GM21619 (cell line): ENCODE data around the gene COX6B1.
"Not testable (repeated sequence)": the region's sequence is repeated elsewhere in the genome, so short reads cannot be mapped to it uniquely, and the experiment has no call there.

Experiments used
- ATAC-seq: cut with Tn5 transposase; IDR thresholded peaks from one replicate; pipeline ENCODE4 v1.9.1; 2021; ENCODE audit not compliant: unreplicated experiment

Gene COX6B1

DNA sequence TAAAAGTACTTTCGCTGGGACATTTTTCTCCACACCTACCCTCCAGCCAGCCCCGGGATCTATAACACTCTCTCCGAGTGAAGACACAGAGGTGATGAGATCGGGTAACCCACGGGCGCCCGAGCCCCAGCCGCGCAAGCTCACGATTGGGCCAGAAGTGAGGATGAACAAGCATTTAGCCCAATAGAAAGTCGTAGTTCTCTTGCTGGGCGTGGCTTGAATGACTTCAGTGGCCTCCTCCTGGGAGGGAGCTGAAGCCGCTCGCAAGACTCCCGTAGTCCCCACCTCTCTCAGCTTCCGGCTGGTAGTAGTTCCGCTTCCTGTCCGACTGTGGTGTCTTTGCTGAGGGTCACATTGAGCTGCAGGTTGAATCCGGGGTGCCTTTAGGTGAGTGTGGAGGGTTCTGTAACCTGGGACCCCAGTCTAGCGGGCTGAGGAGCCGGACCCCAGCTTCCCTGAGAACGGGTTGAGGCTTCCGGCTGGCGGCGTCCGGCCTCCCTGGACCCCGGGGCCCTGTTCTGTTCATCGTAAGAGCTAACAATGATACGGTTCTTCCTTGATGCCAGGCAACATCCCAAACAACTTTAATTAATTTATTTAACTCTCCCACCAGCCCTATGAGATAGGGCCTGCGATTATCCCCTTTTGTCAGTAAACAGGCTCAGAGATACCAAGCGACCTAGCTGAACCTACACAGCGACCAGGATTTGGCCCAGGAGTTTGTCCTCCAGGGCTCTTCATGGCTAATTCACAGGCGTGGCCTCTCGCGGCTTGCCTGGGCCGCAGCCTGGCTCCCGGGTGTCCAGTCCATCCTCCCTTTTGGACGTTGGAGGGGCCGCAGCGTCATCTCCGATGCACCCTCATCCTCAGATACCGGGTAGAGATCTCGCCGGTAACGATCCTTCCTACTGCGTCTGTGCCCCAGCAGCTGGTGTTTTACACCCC lies at the start of gene COX6B1:
Gene COX6B1, plus strand, starts transcription at position 307 of the 945 bp plus-strand sequence. CDS start 2,921 bp downstream, outside the sequence.
- peak; percentile 53 for ATAC-seq

DNA sequence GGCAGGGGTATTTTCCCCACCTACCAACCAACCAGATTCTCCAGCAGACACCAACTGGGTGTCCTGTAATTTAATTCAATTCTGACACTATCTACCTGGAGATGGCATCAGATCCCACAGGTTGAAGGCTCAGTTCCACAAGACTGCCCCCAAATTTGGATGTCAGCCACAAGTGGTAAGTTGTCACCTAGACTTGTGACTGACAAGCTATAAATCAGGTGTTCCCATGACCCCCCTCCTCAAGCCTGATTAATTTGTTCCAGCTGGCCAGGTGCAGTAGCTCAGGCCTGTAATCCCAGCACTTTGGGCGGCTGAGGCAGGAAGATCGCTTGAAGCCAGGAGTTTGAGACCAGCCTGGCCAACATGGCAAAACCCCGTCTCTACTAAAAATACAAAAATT lies 46.2 kb upstream of the COX6B1 start:
- no peak for ATAC-seq

GRCh38 chr19:35604436-35604835 lies 43.7 kb upstream of the COX6B1 start:
- ATAC-seq, result not testable (repeated sequence)

DNA sequence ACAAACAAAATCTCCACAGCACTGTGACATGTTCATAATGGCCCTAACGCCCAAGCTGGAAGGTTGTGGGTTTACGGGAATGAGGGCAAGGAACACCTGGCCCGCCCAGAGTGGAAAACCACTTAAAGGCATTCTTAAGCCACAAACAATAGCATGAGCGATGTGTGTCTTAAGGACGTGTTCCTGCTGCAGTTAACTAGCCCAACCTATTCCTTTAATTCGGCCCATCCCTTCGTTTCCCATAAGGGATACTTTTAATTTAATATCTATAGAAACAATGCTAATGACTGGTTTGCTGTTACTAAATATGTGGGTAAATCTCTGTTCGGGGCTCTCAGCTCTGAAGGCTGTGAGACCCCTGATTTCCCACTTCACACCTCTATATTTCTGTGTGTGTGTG lies 41.0 kb upstream of the COX6B1 start:
- not testable (repeated sequence) for ATAC-seq

DNA sequence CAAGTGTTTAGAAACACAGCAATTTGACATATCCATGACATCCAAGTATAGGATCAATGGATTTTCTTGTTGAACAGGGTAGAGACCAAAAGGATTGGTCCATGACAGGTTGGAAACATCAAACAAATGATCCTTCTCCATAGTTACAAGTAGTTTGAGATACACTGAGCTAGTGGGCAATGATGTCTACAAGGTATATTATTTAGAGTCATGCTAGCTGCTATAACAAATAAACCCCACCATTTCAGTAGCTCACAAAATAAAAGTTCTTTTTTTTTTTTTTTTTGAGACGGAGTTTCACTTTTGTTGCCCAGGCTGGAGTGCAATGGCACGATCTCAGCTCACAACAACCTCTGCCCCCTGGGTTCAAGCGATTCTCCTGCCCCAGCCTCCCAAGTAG lies 40.5 kb upstream of the COX6B1 start:
- no peak for ATAC-seq

- no peak for ATAC-seq
Measured at GRCh38 chr19:35608251-35608650, 39.9 kb upstream of the COX6B1 start.

DNA sequence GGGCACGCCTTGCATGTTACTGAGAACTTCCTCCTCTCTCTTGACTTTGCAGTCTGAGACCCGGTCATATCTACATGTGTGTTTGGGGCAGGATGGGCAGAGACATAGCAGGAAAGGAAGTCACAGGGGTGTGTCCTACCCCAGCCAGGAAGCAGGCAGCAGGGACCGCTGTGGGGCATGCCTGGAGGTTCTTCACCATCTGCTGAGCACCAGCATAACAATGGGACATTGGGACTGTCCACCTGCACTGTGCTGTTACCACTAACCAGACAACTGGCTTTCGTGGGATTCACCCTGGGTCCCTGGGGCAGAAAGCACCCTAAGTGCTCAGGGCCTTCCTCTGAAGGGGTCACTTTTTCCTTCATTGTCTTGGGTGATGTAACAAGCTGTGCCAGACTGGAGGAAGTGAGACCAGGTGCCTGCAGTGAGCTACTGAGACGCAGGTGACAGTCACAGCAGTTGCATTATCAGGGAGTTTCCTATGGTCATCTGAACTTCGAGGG lies 38.2 kb upstream of the COX6B1 start:
- ATAC-seq, result peak; percentile 42

DNA sequence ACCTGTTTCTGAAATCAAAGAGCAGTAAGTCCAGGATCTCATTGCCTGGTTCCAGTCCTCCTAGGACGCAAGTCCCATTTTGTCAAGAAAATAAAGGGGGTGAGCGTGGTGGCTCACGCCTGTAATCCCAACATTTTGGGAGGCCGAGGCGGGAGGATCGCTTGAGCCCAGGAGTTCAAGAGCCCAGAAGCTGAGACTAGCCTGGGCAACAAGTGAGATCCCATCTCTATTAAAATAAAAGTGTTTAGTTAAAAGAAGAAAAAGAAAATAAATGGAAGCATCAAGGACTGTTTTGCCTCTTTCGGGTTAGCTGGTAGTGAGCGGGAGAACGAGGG lies 35.9 kb upstream of the COX6B1 start:
- ATAC-seq, result no peak

- ATAC-seq, result peak; percentile 60
Measured at GRCh38 chr19:35612559-35613321, 35.4 kb upstream of the COX6B1 start, which contains the start of gene HAUS5. TSS of gene HAUS5 (plus strand) at chr19:35612735. CDS start at chr19:35612795, 60 bp downstream.

DNA sequence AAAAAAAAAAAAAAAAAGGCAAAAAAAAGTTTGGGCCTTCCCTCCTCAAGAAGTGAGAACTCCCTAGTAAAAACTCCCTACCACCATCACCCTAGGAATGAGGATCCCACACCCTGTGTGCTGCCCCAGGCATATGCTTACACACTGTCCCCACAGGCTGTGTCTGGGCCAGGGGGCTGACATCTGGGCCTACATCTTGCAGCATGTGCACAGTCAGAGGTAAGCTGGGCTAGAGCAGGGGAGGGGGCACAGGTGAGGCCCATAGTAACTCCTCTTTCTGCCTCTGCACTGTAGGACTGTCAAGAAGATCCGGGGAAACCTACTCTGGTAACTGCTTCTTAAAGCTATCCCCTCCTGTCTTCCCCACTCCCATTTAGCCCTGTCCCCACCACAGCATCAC lies 34.5 kb upstream of the COX6B1 start:
- no peak for ATAC-seq

DNA sequence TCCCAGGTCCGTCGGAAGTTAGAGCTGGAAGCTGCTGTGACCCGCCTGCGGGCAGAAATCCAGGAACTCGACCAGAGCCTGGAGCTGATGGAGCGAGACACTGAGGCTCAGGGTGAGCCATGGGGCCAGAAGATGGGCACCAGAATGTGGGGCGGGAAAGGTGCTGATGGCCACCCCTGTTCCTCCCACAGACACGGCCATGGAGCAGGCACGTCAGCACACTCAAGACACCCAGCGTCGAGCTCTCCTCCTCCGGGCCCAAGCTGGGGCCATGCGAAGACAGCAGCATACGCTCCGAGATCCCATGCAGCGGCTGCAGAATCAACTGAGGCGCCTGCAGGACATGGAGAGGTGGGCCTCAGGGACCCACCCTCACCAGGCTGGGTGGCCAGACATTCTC lies 33.1 kb upstream of the COX6B1 start:
- no peak for ATAC-seq

DNA sequence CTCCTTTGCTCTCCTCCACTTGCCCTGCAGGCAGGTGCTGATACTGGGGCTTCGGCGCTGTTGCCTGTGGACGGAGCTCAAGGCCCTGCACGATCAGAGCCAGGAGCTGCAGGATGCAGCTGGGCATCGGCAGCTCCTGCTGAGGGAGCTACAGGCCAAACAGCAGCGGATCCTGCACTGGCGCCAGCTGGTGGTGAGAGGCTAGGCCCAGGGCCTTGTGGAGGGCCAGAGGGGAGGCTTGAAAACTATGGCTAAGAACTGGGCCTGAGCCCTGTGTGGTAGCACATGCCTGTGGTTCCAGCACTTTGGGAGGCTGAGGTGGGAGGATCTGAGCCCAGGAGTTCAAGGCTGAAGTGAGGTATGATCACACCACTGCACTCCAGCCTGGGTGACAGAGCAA lies 29.3 kb upstream of the COX6B1 start:
- ATAC-seq, result no peak

GRCh38 chr19:35619290-35619923 lies 28.7 kb upstream of the COX6B1 start:
- ATAC-seq, result no peak

GRCh38 chr19:35620001-35620400 lies 28.1 kb upstream of the COX6B1 start:
- no peak for ATAC-seq

- ATAC-seq, result no peak
Measured at GRCh38 chr19:35621708-35622107, 26.4 kb upstream of the COX6B1 start.

GRCh38 chr19:35622750-35623149 lies 25.4 kb upstream of the COX6B1 start:
- ATAC-seq, result no peak

DNA sequence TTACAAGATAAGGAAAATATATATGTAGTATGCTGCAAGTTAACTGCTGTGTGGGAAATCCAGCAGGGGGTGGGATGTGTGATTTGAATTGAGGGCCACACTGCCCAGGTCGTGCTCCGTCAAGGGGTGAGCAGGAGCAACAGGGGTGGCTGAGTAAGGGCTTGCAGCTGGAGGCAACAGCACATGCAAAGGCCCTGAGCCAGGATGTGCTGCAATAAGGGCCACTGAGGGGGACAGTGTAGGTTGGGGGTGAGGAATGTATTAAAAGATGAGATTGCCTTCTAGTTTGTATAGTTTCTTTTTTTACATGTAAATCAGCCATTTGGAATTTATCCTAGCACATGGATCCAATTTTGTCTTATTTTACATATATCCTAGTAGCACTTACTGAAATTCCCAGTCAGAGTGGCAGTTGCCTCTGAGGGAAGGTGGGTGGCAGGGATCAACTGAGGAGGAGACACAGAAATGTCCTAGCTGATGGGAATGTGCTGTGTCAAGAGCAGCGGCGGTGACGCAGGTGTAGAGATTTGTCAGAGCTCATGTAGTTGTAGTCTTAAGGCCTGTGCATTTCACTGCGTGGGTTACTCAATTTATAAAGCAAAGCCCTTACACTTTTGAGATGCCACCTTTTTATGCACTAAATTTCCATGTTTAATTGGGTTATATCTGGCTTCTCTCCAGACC lies 24.7 kb upstream of the COX6B1 start:
- ATAC-seq, result no peak

DNA sequence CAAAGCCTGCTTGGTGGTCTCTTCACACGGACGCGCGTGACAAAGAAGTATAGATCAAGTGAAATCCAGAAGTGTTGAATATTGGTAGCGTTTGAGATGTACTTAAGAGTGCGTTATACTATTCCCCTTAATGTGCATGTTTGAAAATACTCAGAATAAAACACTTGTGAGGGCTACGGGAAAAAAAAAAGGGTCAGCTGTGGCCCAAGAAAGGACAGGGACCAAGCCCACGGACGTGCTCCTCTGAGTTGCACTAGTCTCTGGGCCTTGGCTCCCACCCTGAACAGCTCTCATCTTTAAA lies 19.9 kb upstream of the COX6B1 start:
- ATAC-seq, result no peak

DNA sequence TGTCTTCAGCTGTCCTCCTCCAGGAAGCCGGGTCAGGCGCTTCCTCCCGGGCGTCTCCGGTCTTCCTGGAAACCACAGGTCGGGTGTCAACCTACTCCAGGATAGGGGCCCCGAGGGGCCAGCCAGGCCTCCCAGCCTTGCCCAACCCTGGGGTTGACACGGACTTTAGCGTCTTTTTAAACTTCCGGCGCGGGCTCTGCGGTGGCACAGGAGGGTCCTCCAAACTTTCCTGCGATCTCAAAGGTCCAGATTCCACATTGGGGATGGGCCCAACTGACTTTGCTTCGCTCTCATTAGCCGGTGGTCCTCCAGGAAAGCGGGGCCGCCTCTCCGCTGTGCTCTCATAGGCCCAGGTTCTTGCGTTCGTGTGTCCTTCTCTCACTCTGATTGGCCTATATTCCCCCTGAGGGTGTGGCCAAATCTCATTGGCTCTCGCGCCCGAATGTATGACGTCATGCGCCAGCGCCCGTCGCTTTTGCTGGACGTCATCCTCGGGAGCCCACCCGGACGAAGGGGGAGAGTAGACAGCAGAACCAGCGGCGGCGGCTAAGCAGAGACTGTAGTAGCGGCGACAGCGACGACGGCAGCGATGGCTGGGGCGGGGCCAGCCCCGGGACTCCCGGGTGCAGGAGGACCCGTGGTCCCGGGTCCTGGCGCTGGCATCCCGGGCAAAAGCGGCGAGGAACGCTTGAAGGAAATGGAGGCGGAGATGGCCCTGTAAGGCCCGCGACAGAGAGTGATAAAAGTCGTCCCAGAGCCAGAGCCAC lies 19.4 kb upstream of the COX6B1 start, which contains the start of gene RBM42:
Gene RBM42, plus strand, starts transcription at position 472 of the 767 bp plus-strand sequence. Its CDS starts 118 bp downstream, at position 590.
- ATAC-seq, result peak; percentile 93

DNA sequence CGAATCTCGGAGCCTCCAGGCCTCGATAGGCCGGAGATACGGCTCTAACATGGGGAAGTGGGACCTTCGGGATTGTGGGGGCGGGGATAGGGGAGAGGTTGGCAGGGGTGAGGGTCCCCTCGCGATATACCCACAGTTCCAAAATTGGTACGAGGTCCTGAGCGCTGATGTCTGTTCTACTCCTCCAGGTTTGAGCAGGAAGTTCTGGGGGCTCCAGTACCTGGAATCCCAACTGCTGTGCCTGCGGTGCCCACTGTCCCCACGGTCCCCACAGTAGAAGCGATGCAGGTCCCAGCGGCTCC lies 18.8 kb upstream of the COX6B1 start:
- ATAC-seq, result peak; percentile 11
